K562 (cell line): Measurements from ENCODE around the gene ADGRB2. TPM values are rescaled to one million over a fixed set of nuclear protein-coding genes. Genes with fewer than 3 reads are reported as not detected.

Experiments used
- BMI1 ChIP-seq: fragments of 150-350 bp; IDR thresholded peaks from 2 replicates; pipeline ENCODE4 v1.6.1; 2014; ENCODE audit warnings: low read length
- GABPB1 ChIP-seq: sonication (generic); formaldehyde crosslinking; IDR thresholded peaks from 2 replicates; pipeline ENCODE4 v1.8.0; 2022; ENCODE audit warnings: mild to moderate bottlenecking, missing genetic modification reagents
- GABPB2 ChIP-seq: fragments of 250-450 bp; sonication (Bioruptor Pico); conservative IDR thresholded peaks from 2 replicates; pipeline ENCODE4 v1.5.1; 2021; ENCODE audit warnings: mild to moderate bottlenecking
- GTF2F1 ChIP-seq: IDR thresholded peaks from 2 replicates; pipeline ENCODE4 v1.6.1; 2011; ENCODE audit warnings: low read depth, low read length, improper control_type of control experiment
- JUN ChIP-seq, 2 experiments: sonication (generic) in 1 of 2; formaldehyde crosslinking in 1 of 2; IDR thresholded peaks; 2 replicates each; pipeline versions ENCODE4 v1.6.1 to v1.8.0; 2012 to 2022; ENCODE audit warnings: borderline replicate concordance in 2 of 2, mild to moderate bottlenecking in 2 of 2, improper control_type of control experiment in 1 of 2, low read depth in 1 of 2, low read length in 1 of 2, missing genetic modification reagents in 1 of 2
- KAT2B ChIP-seq: IDR thresholded peaks from one replicate; pipeline ENCODE4 v1.6.1; 2012; ENCODE audit warnings: low read depth, mild to moderate bottlenecking, control low read depth, inconsistent platforms, low read length, moderate library complexity
- LCOR ChIP-seq: sonication (generic); formaldehyde crosslinking; IDR thresholded peaks from 2 replicates; pipeline ENCODE4 v1.8.0; 2022; ENCODE audit warnings: mild to moderate bottlenecking, missing genetic modification reagents
- MCM3 ChIP-seq: fragments of 450-650 bp; IDR thresholded peaks from 2 replicates; pipeline ENCODE4 v1.6.1; 2016
- MTA2 ChIP-seq: fragments of 450-650 bp; IDR thresholded peaks from 2 replicates; pipeline ENCODE4 v1.6.1; 2016; ENCODE audit warnings: low read depth
- RAD51 ChIP-seq: fragments of 450-650 bp; IDR thresholded peaks from 2 replicates; pipeline ENCODE4 v1.7.1; 2016; ENCODE audit warnings: low read depth, mild to moderate bottlenecking, borderline replicate concordance
- SAFB ChIP-seq: fragments of 200-400 bp; formaldehyde crosslinking; IDR thresholded peaks from 2 replicates; pipeline ENCODE4 v1.6.1; 2017; ENCODE audit warnings: low read depth, low read length, borderline replicate concordance
- SMAD4 ChIP-seq: fragments of 250-450 bp; sonication (Bioruptor Pico); conservative IDR thresholded peaks from 2 replicates; pipeline ENCODE4 v1.8.0; 2021; ENCODE audit warnings: inconsistent platforms, mild to moderate bottlenecking, moderate library complexity
- TGIF2 ChIP-seq: sonication (generic); formaldehyde crosslinking; IDR thresholded peaks from 2 replicates; pipeline ENCODE4 v1.8.1; 2022; ENCODE audit warnings: mild to moderate bottlenecking, missing genetic modification reagents, moderate library complexity
- ZFX ChIP-seq: sonication (generic); formaldehyde crosslinking; IDR thresholded peaks from 2 replicates; pipeline ENCODE4 v1.8.0; 2022; ENCODE audit warnings: mild to moderate bottlenecking, missing genetic modification reagents, moderate library complexity
- ZNF217 ChIP-seq: sonication (generic); formaldehyde crosslinking; IDR thresholded peaks from 2 replicates; pipeline ENCODE4 v1.8.0; 2022; ENCODE audit warnings: mild to moderate bottlenecking, missing genetic modification reagents
- polyA plus RNA-seq, 8 experiments: library from polyadenylated mRNA; depleted of rRNA in 4 of 8; stranded (reverse) in 5 of 8; unstranded in 3 of 8; fragments of >200 nt; fragmentation: Nextera tagmentation in 2 of 8; fragmentation: Illumina TruSeq in 1 of 8; extraction: Ambion mirVana in 2 of 8; extraction: Trizol in 1 of 8; gene quantifications; 2 replicates each; pipeline versions ENCODE4 v1.2.1 to v1.2.3, GENCODE V29; 2011 to 2014; ENCODE audit warnings: inconsistent platforms in 1 of 8, missing spikeins in 1 of 8
- total RNA-seq, 7 experiments: library from RNA; depleted of rRNA in 6 of 7; stranded (reverse); fragments of >200 nt in 6 of 7; fragmentation: Illumina TruSeq in 2 of 7; extraction: Trizol in 2 of 7; gene quantifications; 2 replicates each; pipeline versions ENCODE4 v1.2.1 to v1.2.3, GENCODE V29; 2011 to 2021; ENCODE audit warnings: low replicate concordance in 1 of 7
- TF ChIP-seq, protein P1 (sequence below): fragments of 250-450 bp; sonication (Bioruptor Pico); IDR thresholded peaks from 2 replicates; pipeline ENCODE4 v1.8.0; 2021; ENCODE audit warnings: mild to moderate bottlenecking, moderate library complexity
- TF ChIP-seq, protein P2 (sequence below): fragments of 450-650 bp; IDR thresholded peaks from 2 replicates; pipeline ENCODE4 v1.6.1; 2016; ENCODE audit warnings: missing biosample characterization, missing genetic modification characterization
- TF ChIP-seq, protein P3 (sequence below): sonication (generic); IDR thresholded peaks from 2 replicates; pipeline ENCODE4 v1.6.1; 2016
- TF ChIP-seq, protein P4 (sequence below): fragments of 250-450 bp; sonication (Bioruptor Pico); IDR thresholded peaks from 2 replicates; pipeline ENCODE4 v1.4.0; 2020

ADGRB2 gene
- total and polyA plus RNA-seq, 9 of the 15 experiments (the other 6 are each of a cell fraction or from before 2014, with no cell fraction given), result 0.04 to 0.23 (median 0.20) TPM; not detected in 2

DNA sequence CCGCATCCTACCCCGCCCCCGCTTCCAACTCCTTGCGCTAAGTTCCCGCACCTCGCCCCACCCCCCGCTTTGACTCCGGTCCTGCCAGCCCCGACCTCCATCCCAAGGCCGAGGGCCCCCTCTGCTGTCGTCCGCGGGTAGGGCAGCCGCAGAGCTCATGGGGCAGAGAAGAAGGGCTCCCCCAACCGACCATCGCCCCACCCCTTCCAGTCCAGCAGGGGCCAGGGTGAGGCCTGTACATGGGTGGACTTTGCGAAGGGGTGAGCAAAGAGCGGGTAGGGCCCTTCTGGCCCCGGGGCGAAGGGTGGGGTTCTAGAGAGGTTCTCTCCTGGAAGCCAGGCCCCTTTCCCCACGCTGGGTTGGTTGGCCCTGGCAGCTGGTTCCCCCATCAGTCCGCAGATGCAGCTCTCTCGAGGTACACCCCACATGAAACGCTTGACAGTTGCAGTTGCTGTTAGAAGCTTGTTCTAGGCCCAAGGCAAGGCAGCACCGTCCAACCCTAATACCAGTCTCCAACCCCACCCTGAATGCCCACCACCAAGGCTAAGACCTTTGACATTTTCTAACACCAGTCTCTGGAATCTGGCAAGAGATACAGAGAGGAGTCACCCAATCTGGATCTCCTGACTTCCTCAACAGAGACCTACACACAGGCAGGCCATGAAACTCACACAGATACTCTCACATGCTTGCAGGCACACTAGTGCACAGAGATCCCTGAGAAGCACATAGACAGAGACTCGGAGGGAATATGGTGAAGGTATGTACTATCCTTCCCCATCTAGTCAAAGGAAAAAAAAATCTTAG is 25.3 kb upstream of the ADGRB2 start (continued):
- TF ChIP-seq TGIF2 (CRISPR knock-in tag) (no peak), RAD51 (no peak), GABPB1 (CRISPR knock-in tag) (peak; percentile 68; the same call in 1 of the 2 replicates), ZNF217 (CRISPR knock-in tag) (no peak), SAFB (no peak), JUN (IDR thresholded peaks at IDR 0.05; ENCODE audit: borderline replicate concordance, low read depth, low read length) (no peak; the same call in 1 of the 2 replicates), JUN (CRISPR knock-in tag; IDR thresholded peaks at IDR 0.05; ENCODE audit: borderline replicate concordance) (no peak), KAT2B (no peak), LCOR (peak; percentile 51; the same call in 1 of the 2 replicates), GABPB2 (CRISPR knock-in tag) (no peak), SMAD4 (CRISPR knock-in tag) (no peak), GTF2F1 (no peak), BMI1 (no peak), ZFX (CRISPR knock-in tag) (0 out of 2 replicates have a peak, but pooled peaks have one; percentile 4), MCM3 (no peak), MTA2 (no peak)
- TF ChIP-seq, protein P1, sequence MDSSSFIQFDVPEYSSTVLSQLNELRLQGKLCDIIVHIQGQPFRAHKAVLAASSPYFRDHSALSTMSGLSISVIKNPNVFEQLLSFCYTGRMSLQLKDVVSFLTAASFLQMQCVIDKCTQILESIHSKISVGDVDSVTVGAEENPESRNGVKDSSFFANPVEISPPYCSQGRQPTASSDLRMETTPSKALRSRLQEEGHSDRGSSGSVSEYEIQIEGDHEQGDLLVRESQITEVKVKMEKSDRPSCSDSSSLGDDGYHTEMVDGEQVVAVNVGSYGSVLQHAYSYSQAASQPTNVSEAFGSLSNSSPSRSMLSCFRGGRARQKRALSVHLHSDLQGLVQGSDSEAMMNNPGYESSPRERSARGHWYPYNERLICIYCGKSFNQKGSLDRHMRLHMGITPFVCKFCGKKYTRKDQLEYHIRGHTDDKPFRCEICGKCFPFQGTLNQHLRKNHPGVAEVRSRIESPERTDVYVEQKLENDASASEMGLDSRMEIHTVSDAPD, result no peak
- TF ChIP-seq, protein P2, sequence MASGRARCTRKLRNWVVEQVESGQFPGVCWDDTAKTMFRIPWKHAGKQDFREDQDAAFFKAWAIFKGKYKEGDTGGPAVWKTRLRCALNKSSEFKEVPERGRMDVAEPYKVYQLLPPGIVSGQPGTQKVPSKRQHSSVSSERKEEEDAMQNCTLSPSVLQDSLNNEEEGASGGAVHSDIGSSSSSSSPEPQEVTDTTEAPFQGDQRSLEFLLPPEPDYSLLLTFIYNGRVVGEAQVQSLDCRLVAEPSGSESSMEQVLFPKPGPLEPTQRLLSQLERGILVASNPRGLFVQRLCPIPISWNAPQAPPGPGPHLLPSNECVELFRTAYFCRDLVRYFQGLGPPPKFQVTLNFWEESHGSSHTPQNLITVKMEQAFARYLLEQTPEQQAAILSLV (tag), result no peak
- TF ChIP-seq, protein P3, sequence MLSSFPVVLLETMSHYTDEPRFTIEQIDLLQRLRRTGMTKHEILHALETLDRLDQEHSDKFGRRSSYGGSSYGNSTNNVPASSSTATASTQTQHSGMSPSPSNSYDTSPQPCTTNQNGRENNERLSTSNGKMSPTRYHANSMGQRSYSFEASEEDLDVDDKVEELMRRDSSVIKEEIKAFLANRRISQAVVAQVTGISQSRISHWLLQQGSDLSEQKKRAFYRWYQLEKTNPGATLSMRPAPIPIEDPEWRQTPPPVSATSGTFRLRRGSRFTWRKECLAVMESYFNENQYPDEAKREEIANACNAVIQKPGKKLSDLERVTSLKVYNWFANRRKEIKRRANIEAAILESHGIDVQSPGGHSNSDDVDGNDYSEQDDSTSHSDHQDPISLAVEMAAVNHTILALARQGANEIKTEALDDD, result no peak
- TF ChIP-seq, protein P4, sequence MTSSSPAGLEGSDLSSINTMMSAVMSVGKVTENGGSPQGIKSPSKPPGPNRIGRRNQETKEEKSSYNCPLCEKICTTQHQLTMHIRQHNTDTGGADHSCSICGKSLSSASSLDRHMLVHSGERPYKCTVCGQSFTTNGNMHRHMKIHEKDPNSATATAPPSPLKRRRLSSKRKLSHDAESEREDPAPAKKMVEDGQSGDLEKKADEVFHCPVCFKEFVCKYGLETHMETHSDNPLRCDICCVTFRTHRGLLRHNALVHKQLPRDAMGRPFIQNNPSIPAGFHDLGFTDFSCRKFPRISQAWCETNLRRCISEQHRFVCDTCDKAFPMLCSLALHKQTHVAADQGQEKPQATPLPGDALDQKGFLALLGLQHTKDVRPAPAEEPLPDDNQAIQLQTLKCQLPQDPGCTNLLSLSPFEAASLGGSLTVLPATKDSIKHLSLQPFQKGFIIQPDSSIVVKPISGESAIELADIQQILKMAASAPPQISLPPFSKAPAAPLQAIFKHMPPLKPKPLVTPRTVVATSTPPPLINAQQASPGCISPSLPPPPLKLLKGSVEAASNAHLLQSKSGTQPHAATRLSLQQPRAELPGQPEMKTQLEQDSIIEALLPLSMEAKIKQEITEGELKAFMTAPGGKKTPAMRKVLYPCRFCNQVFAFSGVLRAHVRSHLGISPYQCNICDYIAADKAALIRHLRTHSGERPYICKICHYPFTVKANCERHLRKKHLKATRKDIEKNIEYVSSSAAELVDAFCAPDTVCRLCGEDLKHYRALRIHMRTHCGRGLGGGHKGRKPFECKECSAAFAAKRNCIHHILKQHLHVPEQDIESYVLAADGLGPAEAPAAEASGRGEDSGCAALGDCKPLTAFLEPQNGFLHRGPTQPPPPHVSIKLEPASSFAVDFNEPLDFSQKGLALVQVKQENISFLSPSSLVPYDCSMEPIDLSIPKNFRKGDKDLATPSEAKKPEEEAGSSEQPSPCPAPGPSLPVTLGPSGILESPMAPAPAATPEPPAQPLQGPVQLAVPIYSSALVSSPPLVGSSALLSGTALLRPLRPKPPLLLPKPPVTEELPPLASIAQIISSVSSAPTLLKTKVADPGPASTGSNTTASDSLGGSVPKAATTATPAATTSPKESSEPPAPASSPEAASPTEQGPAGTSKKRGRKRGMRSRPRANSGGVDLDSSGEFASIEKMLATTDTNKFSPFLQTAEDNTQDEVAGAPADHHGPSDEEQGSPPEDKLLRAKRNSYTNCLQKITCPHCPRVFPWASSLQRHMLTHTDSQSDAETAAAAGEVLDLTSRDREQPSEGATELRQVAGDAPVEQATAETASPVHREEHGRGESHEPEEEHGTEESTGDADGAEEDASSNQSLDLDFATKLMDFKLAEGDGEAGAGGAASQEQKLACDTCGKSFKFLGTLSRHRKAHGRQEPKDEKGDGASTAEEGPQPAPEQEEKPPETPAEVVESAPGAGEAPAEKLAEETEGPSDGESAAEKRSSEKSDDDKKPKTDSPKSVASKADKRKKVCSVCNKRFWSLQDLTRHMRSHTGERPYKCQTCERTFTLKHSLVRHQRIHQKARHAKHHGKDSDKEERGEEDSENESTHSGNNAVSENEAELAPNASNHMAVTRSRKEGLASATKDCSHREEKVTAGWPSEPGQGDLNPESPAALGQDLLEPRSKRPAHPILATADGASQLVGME (CRISPR knock-in tag), result no peak; the same call in 1 of the 2 replicates
